GM12865 (cell line): ENCODE results near the gene CYBB.

Experiments
- DNase-seq: peaks from one replicate; pipeline ENCODE4 v3.0.0; 2010; ENCODE audit warnings: low read depth
- H3K4me3 ChIP-seq: 2 replicates; pipeline ENCODE4 v1.5.1; 2011; ENCODE audit warnings: mild to moderate bottlenecking, low read depth, low read length, control low read depth
- CTCF ChIP-seq: IDR thresholded peaks from 2 replicates; pipeline ENCODE4 v1.5.1; 2011; ENCODE audit warnings: low read length, control low read depth, low read depth, inconsistent platforms; ENCODE audit not compliant: insufficient read depth; ENCODE audit errors: missing control alignments

Gene CYBB

GRCh38 chrX:37779857-37780256 lies at the start of gene CYBB:
Gene CYBB (plus strand): TSS chrX:37780059. CDS start chrX:37780078, 19 bp downstream.
- no peak for TF ChIP-seq CTCF
- peak; percentile 43 for DNase-seq
- H3K4me3 ChIP-seq: peak within 1 kb of the TSS; percentile 74

GRCh38 chrX:37745354-37745753 lies 34.5 kb upstream of the CYBB start:
- H3K4me3 ChIP-seq: no peak overlapping the region
- DNase-seq: peak; percentile 81
- TF ChIP-seq CTCF: peak; percentile 62

GRCh38 chrX:37745835-37746217 lies 34.0 kb upstream of the CYBB start:
- no peak overlapping the region for H3K4me3 ChIP-seq
- DNase-seq: peak; percentile 23
- TF ChIP-seq CTCF: no peak

GRCh38 chrX:37746218-37746941 lies 33.5 kb upstream of the CYBB start:
- TF ChIP-seq CTCF: no peak
- H3K4me3 ChIP-seq: no peak overlapping the region
- peak; percentile 68 for DNase-seq

- TF ChIP-seq CTCF: no peak
- H3K4me3 ChIP-seq: no peak overlapping the region
- no peak for DNase-seq
These were observed 32.9 kb upstream of the CYBB start for GRCh38 chrX:37746951-37747350.

GRCh38 chrX:37752281-37752680 lies 27.6 kb upstream of the CYBB start:
- TF ChIP-seq CTCF: no peak
- H3K4me3 ChIP-seq: no peak overlapping the region
- DNase-seq: no peak

GRCh38 chrX:37752936-37753335 lies 26.9 kb upstream of the CYBB start:
- no peak for DNase-seq
- H3K4me3 ChIP-seq: no peak overlapping the region
- TF ChIP-seq CTCF: no peak
